Activated naive CD8-positive, alpha-beta T cell (primary cell): Measurements from ENCODE around the gene PRPF4.

Experiments
- H3K27ac Mint-ChIP-seq: one replicate; pipeline ENCODE4 v1.8.0; 2021; ENCODE audit warnings: mixed read lengths
- H3K27me3 Mint-ChIP-seq: one replicate; pipeline ENCODE4 v1.8.0; 2021; ENCODE audit warnings: mixed read lengths
- H3K36me3 Mint-ChIP-seq: one replicate; pipeline ENCODE4 v1.8.0; 2021; ENCODE audit warnings: mixed read lengths
- H3K4me1 Mint-ChIP-seq: one replicate; pipeline ENCODE4 v1.8.0; 2021; ENCODE audit warnings: low read depth, mixed read lengths
- H3K4me3 Mint-ChIP-seq: one replicate; pipeline ENCODE4 v1.8.0; 2021; ENCODE audit warnings: mild to moderate bottlenecking, mixed read lengths
- H3K9me3 Mint-ChIP-seq: one replicate; pipeline ENCODE4 v1.8.0; 2021; ENCODE audit warnings: low read depth, mixed read lengths

The PRPF4 gene

GRCh38 chr9:113254991-113255390 is 20.5 kb upstream of the PRPF4 start:
- Mint-ChIP-seq H3K4me3 (no peak overlapping the region), H3K4me1 (no peaks in the 10 kb centered on the region), H3K27me3 (no peaks in the 10 kb centered on the region), H3K27ac (no peak overlapping the region), H3K36me3 (peaks cover 22% of the 10 kb centered on the region), H3K9me3 (no peaks in the 10 kb centered on the region)

- Mint-ChIP-seq H3K4me1 (no peaks in the 10 kb centered on the region), H3K27me3 (no peaks in the 10 kb centered on the region), H3K27ac (no peak overlapping the region), H3K4me3 (no peak overlapping the region), H3K9me3 (no peaks in the 10 kb centered on the region), H3K36me3 (peaks cover 26% of the 10 kb centered on the region)
These were observed 20.0 kb upstream of the PRPF4 start for GRCh38 chr9:113255438-113255837.

DNA sequence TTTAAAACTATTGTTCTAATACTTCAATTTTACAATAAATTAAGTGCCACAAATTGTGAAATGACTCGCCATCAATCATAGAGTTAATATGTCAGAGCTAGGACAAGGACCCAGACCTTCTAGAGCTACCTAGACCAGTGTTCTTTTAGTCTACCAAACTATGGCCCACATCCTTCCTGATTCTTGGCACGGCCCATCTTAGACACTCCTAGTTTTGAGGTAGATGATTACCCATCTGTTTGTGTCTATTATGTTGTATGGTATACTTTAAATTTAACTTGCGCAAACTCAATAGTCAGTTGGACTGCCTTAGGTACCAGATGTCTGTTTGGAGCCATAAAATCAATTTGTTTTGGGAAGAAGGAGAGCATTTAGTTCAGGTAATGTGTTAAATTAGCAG is 17.6 kb upstream of the PRPF4 start:
- Mint-ChIP-seq H3K4me3 (no peak overlapping the region), H3K4me1 (no peaks in the 10 kb centered on the region), H3K27ac (no peak overlapping the region), H3K27me3 (no peaks in the 10 kb centered on the region), H3K9me3 (no peaks in the 10 kb centered on the region), H3K36me3 (peaks cover 24% of the 10 kb centered on the region)

DNA sequence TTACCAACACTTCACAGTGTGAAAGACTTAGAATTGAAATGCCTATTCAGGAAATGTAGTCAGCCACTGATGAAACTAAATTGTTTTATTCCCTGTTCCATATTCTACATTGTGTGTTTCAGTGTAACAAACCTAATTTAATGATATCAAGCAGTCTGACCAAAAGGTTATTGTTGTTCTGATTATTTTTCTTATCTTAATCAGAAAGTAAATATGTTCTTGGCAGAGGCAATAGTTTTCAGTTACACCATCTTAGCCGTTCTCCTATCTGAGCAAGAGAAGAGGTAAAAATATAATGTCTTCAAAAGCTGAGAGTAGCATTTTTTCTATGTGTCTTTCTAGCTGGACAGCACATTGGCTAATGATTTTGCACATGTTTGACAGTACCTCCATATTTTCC is 17.2 kb upstream of the PRPF4 start:
- H3K9me3 Mint-ChIP-seq: no peaks in the 10 kb centered on the region
- H3K27me3 Mint-ChIP-seq: no peaks in the 10 kb centered on the region
- H3K4me1 Mint-ChIP-seq: no peaks in the 10 kb centered on the region
- no peak overlapping the region for H3K4me3 Mint-ChIP-seq
- H3K36me3 Mint-ChIP-seq: peaks cover 24% of the 10 kb centered on the region
- H3K27ac Mint-ChIP-seq: no peak overlapping the region

DNA sequence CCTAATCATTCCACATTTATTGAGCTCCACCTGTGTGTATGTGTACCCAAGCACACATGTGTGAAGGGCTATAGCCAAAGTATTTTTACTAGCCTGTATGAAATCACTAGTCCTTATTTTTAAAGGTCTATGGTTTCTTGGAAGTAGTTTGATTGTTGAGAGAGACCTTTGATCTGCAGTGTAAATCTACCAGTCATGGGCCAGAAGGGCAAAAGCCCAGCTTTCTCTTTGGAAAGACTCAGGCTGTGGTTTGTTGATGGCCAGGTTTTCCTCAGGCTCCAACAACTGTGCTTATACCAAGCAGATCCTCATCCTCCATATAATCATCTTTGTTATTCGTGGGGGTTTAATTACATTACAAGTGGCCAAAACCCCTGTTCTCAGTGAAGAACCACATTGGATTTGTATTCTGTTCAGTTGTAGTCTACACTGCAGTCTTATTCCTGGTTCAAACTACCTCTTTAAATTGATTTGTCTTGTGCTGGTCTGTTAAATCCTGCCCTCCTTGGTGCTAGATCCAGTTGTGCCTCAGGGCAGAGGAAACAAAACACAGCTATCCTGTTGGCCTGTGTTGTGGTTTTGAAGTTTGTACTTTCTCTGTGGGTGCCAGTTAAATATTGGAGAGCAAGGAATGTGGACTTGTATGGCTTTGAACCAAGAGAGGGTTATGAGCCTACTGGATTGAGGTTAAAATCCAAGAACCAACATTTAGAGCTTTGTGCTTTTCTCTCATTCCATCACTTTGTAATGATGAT is 13.4 kb upstream of the PRPF4 start:
- Mint-ChIP-seq H3K27ac (no peak overlapping the region), H3K9me3 (no peaks in the 10 kb centered on the region), H3K36me3 (peaks cover 21% of the 10 kb centered on the region), H3K27me3 (no peaks in the 10 kb centered on the region), H3K4me1 (no peaks in the 10 kb centered on the region), H3K4me3 (no peak overlapping the region)

- Mint-ChIP-seq H3K9me3 (no peaks in the 10 kb centered on the region), H3K4me3 (no peak overlapping the region), H3K27me3 (no peaks in the 10 kb centered on the region), H3K27ac (no peak overlapping the region), H3K4me1 (peaks cover 11% of the 10 kb centered on the region), H3K36me3 (peaks cover 5% of the 10 kb centered on the region)
These were observed 9.3 kb upstream of the PRPF4 start for GRCh38 chr9:113266174-113266573.

GRCh38 chr9:113267911-113268566 is 7.4 kb upstream of the PRPF4 start:
- no peak overlapping the region for H3K4me3 Mint-ChIP-seq
- no peaks in the 10 kb centered on the region for H3K27me3 Mint-ChIP-seq
- no peaks in the 10 kb centered on the region for H3K9me3 Mint-ChIP-seq
- peaks cover 11% of the 10 kb centered on the region for H3K4me1 Mint-ChIP-seq
- H3K36me3 Mint-ChIP-seq: peaks cover 5% of the 10 kb centered on the region
- no peak overlapping the region for H3K27ac Mint-ChIP-seq

- no peak overlapping the region for H3K4me3 Mint-ChIP-seq
- H3K27me3 Mint-ChIP-seq: no peaks in the 10 kb centered on the region
- peak overlapping the region; percentile 36 for H3K27ac Mint-ChIP-seq
- H3K9me3 Mint-ChIP-seq: no peaks in the 10 kb centered on the region
- H3K4me1 Mint-ChIP-seq: peaks cover 20% of the 10 kb centered on the region
- H3K36me3 Mint-ChIP-seq: peaks cover 5% of the 10 kb centered on the region
These were observed 6.1 kb upstream of the PRPF4 start for GRCh38 chr9:113269355-113269754.

- Mint-ChIP-seq H3K4me3 (no peak overlapping the region), H3K27me3 (no peaks in the 10 kb centered on the region), H3K27ac (peak overlapping the region; percentile 36), H3K4me1 (peaks cover 21% of the 10 kb centered on the region), H3K36me3 (peaks cover 3% of the 10 kb centered on the region), H3K9me3 (no peaks in the 10 kb centered on the region)
These were observed 5.6 kb upstream of the PRPF4 start for GRCh38 chr9:113269871-113270270.

DNA sequence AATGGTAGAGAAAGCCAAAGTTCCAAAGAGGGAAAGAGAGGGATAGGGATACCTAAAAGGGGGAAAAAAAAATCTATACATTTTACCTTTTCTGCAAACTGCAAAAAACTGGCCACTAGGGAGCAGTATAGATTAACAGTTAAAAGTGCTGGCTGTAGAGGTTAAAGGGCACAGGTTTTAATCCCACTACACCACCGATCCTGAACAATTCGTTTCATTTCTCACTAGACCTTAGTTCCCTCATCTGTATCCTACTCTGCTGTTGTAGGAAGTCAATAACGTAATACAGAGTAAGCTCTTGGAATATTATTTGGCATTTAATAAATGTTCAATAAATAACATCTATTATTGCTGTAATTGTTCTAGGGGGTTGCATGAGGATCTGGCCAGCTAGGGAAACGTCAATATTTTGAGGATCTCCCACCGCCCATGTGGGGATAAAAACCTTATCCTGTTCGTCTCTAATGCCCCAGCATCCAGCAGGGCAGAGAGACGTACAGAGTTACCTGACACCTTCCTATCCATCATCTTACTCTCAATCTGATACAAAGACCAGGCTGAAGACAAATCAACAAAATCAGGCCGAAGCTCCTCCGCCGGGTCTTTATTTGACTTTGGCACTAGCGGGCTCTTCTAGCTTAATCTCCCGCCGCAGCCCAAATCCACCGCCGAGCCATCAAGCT is 843 bp upstream of the PRPF4 start:
- no peaks in the 10 kb centered on the region for H3K27me3 Mint-ChIP-seq
- no peak overlapping the region for H3K27ac Mint-ChIP-seq
- peaks cover 9% of the 10 kb centered on the region for H3K36me3 Mint-ChIP-seq

GRCh38 chr9:113278840-113279239 is 3.4 kb downstream of the PRPF4 start:
- Mint-ChIP-seq H3K36me3 (peaks cover 23% of the 10 kb centered on the region), H3K4me3 (peak overlapping the region; percentile 33)

More for the DNA sequence above, 843 bp upstream of the PRPF4 start:
- Mint-ChIP-seq H3K4me3 (no peak overlapping the region), H3K9me3 (no peaks in the 10 kb centered on the region), H3K4me1 (peaks cover 31% of the 10 kb centered on the region)

GRCh38 chr9:113281356-113281755 is 5.9 kb downstream of the PRPF4 start:
- no peaks in the 10 kb centered on the region for H3K9me3 Mint-ChIP-seq
- peak overlapping the region; percentile 29 for H3K27ac Mint-ChIP-seq
- H3K4me3 Mint-ChIP-seq: no peak overlapping the region
- H3K4me1 Mint-ChIP-seq: peaks cover 26% of the 10 kb centered on the region
- H3K36me3 Mint-ChIP-seq: peaks cover 27% of the 10 kb centered on the region
- H3K27me3 Mint-ChIP-seq: no peaks in the 10 kb centered on the region

More at GRCh38 chr9:113278840-113279239, 3.4 kb downstream of the PRPF4 start:
- no peaks in the 10 kb centered on the region for H3K27me3 Mint-ChIP-seq
- H3K9me3 Mint-ChIP-seq: no peaks in the 10 kb centered on the region
- H3K27ac Mint-ChIP-seq: peak overlapping the region; percentile 3
- H3K4me1 Mint-ChIP-seq: peaks cover 32% of the 10 kb centered on the region

DNA sequence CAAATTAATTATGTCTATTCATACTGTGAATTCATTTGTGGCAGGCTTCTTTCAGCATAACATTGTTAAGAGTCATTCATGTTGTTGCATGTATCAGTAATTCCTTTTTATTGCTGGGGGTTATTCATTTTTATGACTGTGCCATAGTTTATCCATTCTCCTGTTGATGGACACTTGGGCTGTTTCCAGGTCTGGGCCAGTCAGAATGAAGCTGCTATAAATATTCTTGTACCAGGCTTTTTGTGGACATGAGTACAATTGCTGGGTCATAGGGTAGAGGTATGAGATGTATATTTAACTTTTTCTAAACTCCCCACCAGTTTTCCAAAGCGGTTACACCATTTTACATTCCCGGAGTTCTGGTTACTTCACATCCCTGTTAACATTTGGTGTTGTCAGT is 13.6 kb downstream of the PRPF4 start:
- no peak overlapping the region for H3K4me3 Mint-ChIP-seq
- H3K27ac Mint-ChIP-seq: peak overlapping the region; percentile 77
- H3K9me3 Mint-ChIP-seq: no peaks in the 10 kb centered on the region
- H3K27me3 Mint-ChIP-seq: no peaks in the 10 kb centered on the region
- H3K36me3 Mint-ChIP-seq: peaks cover 14% of the 10 kb centered on the region
- H3K4me1 Mint-ChIP-seq: no peaks in the 10 kb centered on the region

GRCh38 chr9:113290052-113290607 is 14.7 kb downstream of the PRPF4 start:
- no peaks in the 10 kb centered on the region for H3K27me3 Mint-ChIP-seq
- peaks cover 10% of the 10 kb centered on the region for H3K36me3 Mint-ChIP-seq
- peak overlapping the region; percentile 10 for H3K27ac Mint-ChIP-seq
- no peak overlapping the region for H3K4me3 Mint-ChIP-seq
- no peaks in the 10 kb centered on the region for H3K9me3 Mint-ChIP-seq
- no peaks in the 10 kb centered on the region for H3K4me1 Mint-ChIP-seq

DNA sequence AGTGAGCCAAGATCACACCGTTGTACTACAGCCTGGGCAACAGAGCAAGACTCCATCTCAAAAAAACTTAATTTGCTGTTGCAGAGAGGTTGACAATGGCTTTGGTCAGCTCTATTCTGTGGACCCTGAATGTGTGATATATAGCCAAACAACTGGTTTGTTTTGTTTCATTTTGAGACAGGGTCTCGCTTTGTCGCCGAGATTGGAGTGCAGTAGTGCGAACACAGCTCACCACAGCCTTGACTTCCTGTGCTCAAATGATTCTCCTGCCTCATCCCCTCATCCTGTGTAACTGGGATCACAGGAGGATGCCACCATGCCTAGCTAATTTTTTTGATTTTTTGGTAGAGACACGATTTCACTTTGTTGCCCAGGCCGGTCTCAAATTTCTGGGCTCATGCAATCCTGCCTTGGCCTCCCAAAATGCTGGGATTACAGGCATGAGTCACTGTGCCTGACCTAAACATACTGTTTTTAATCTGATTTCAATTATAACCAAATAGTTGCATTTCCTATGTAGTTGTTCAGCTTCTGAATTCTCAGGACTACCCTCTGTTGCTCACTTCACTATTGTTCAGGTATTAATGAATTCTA is 17.9 kb downstream of the PRPF4 start:
- H3K9me3 Mint-ChIP-seq: no peaks in the 10 kb centered on the region
- peaks cover 7% of the 10 kb centered on the region for H3K36me3 Mint-ChIP-seq
- no peak overlapping the region for H3K4me3 Mint-ChIP-seq
- no peak overlapping the region for H3K27ac Mint-ChIP-seq
- H3K4me1 Mint-ChIP-seq: no peaks in the 10 kb centered on the region
- H3K27me3 Mint-ChIP-seq: no peaks in the 10 kb centered on the region
